AG09319 (cell line): ENCODE results near the gene TRPM2.
"Not testable (repeated sequence)": the region's sequence is repeated elsewhere in the genome, so short reads cannot be mapped to it uniquely, and the experiment has no call there.

ENCODE experiments used
- DNase-seq: peaks from one replicate; pipeline ENCODE4 v3.0.0-alpha.2; 2010; ENCODE audit warnings: low read depth; ENCODE audit errors: extremely low read depth
- CTCF ChIP-seq: IDR thresholded peaks from 2 replicates; pipeline ENCODE4 v1.5.1; 2011; ENCODE audit warnings: low read depth, mild to moderate bottlenecking, inconsistent platforms, low read length, moderate library complexity

Gene TRPM2

DNA sequence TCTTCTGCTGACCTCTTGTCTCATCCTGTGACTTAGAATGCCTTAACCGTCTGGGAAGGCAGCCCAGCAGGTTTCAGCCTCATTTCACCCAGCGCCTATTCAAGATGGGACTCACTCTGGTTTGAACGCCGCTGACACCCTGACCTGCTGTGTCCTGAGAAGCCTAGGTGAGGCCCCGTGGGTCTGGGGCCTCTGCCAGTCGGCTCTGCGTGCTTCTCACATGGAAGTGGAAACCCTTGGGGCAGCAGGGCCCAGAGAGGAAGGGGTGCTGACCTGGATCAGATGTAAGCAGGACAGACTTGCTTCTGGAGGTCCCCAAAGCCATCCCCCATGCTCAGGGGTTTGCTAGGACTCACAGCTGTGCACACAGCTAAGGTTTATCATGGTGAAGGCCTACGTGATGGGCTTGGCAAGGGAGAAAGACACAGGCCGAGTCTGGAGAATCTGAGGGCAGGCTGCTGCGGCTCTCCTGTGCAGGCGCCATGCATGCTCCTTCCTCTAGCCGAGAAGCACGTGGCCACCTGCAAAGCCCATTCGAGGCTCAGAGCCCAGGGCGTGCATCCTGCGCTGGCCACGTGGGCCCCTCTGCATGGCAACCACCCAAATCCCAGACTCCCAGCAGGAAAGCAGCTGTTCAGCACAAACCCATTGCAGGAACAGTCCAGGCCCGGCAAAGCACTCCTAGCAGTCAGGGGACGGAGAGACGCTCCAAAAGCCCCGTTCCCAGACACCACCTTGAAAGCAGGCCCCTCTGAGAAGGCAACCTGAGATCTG is 3.8 kb downstream of the TRPM2 start:
- no peak for DNase-seq
- TF ChIP-seq CTCF = no peak

GRCh38 chr21:44359396-44359795 is 6.0 kb downstream of the TRPM2 start:
- no peak for DNase-seq
- no peak for TF ChIP-seq CTCF

GRCh38 chr21:44360159-44360558 is 6.7 kb downstream of the TRPM2 start:
- no peak for DNase-seq
- no peak for TF ChIP-seq CTCF

GRCh38 chr21:44361903-44362302 is 8.5 kb downstream of the TRPM2 start:
- DNase-seq = not testable (repeated sequence)

DNA sequence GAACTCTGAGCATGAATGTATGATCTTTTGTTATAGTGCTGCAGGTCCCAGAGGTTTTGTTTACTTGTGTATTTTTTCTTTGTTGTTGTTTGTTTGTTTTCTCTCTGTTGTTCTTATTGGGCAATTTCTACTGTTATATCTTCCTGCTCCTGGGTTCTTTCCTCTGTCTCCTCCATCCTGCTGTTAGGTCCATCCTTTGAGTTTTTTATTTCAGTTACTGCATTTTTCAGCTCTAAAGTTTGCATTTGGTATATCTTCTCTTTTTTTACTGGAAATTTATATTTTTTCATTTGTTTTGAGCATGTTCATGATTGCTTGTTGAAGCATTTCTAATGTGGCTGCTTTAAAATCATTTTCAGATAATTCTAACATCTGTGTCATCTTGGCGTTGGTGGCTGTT is 9.9 kb downstream of the TRPM2 start:
- TF ChIP-seq CTCF = no peak
- no peak for DNase-seq

DNA sequence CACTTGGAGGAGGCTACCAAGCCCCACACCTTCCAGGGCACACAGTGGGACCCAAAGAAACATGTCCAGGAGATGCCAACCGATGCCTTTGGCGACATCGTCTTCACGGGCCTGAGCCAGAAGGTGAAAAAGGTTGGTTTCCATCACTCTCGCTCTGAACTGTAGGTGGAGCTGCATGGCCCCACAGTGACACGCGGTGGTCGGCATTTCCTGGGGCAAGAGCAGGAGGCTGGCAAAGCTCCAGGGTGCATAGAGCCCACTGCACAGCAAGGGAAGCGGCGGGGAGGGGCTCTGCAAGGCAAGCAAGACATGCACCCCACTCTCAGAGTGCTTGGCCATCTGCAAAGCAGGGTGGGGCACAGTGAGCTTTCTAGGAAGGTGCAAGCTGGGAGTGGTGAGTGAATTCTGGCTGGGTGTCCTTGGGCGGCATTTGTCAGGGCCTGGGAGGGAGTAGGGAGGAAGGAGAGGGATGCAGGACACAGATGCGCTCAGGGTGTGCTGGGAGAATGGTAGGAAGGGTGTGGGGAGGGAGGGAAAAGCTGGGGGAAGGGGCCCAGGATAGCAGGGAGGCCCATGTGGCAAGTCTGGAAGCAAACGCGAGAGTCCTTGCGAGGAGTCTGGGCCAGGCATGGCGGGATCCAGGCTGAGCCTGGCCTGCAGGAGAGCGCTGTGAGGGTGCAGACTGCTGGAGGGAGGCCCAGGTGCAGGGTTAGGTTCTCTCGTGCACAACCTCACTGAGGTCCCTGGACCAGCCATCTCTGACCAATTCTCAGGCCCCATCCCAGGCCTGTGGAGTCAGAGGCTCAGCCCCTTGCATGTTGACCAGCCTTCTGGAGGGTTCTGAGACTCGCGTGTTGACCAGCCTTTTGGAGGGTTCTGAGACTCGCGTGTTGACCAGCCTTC is 11.0 kb downstream of the TRPM2 start:
- TF ChIP-seq CTCF = no peak

DNA sequence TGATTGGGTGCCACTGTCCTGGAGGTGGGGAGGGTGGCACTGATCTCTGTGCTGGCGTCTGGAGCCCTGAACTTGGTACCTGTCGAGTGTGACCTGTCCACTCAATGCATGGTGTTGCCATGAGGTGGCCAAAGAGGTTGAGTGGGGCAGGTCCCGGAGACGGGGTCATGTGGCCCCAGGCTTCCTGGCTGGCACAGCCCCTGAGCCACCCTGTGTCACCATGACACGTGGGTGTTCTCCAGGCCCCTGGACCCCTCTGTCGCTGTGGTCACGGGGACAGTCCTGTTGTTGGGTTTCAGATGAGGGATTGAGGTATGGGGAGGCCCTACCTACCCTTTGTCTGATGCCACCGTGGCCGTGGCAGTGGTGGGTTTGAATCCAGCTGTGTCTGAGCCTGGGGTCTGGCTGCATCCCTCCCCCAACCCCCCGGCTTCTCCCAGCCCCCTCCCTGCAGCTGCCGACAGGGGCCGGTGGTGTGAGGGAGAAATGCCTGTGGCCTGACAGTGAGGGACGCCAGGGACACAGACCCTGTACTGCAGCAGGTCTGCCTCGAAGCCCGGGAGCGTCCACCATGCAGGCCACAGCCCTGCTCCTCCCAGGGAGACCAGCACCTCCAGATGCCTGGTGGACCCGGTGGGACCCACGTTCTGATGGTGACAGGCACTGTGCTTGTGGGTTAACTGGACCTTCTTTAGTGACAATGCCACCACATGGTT is 12.0 kb downstream of the TRPM2 start:
- no peak for DNase-seq

More for the DNA sequence above, 11.0 kb downstream of the TRPM2 start:
- DNase-seq = no peak

More for the DNA sequence above, 12.0 kb downstream of the TRPM2 start:
- TF ChIP-seq CTCF = no peak
